NCI-H345 treated with DMSO at 0.1 percent for 48 hours (cell line): ENCODE measurements around the gene MX1.

ENCODE experiments used
- DNase-seq: peaks from one replicate; lab custom pipeline; 2025; ENCODE audit not compliant: unreplicated experiment; lab: John Stamatoyannopoulos, UW

MX1 gene

DNA sequence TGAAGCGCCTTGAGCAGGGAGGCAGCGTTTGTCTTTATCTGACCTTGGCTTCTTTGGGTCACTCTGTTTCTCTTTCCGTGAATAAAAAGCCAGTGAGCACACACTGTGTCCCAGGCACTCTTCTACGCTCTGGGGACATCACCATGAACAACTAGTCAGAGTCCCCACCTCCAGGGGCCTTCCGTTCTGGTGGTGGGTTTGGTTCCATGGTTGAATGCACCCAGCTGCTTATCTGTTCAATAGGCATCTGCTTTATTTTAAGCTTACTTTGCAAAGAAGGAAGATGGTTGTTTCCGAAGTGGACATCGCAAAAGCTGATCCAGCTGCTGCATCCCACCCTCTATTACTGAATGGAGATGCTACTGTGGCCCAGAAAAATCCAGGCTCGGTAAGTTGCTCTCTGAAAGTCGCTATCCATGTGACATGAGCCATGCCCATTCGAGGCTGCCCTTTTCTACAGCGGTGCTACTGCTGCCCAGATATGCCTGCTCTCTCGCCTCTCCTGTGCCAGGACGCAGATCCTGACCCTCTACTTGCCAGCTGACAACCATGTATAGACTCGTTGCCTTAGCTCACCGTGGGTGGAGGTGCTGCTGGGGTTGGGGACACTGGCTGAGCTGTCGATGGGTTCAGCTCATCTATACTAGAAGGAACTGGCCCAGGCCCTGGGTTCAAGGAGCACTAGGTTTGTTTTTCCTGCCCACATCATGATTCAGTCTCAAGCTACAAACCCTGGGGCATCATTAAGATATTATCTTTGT lies 5.9 kb downstream of the MX1 start:
- DNase-seq, result no peak

DNA sequence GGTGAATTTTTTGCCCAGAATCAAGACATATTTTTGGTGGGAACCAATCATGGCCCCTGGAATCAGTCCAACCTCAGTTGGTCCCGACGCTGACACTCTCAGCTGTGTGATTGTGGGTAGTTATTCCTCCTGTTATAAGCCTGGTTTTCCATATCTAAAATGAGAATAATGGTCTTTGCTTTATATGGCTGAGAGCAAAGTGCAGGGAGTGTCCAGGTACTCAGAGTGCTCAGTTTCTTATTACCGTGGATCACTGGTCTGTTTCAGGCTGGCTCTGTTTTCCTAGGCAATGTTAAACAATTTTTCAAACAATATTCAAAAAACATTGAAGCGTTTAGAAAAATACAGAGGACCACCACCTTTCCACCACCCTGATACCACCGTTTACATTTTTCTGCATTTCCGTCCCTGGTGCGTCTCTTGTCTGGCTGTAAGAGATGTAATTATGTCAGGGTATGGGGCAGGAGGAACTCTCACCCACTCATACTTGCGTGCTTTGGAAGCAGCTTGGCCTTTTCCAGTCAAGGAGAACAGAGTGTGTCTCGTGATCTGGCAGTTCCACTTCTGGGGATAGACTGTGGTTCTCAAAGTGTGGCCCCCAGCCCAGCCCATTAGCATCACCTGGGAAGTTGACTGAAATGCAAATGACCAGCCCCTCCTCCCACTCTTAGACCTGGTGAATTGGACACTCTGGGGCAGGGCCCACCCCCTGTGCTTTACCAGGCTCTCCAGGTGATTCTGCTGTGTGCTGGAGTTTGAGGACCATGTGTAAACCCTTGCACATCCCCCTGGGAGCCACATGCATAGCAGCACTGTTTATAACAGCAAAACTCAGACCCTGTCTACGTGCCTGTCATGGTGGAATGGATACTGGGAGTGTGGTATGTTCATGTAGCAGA lies 6.8 kb downstream of the MX1 start:
- no peak for DNase-seq

DNA sequence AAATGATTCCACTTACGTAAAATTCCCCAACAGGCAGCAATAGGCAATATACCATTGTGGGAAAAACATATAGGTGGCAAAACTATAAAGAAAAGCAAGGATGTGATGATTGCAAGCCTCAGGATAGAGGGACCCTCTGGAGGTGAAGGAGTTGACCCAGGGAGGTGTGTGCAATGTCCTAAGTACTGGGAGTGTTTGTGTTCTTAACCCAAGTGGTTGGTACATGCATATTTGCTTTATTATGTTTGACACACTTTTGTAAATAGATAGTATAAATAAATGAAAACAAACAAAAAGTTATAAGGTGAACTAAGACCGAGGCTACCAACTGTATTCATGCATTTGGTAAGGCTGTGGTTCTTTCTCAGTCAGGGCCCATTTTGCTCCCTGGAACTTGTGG lies 7.5 kb downstream of the MX1 start:
- no peak for DNase-seq

DNA sequence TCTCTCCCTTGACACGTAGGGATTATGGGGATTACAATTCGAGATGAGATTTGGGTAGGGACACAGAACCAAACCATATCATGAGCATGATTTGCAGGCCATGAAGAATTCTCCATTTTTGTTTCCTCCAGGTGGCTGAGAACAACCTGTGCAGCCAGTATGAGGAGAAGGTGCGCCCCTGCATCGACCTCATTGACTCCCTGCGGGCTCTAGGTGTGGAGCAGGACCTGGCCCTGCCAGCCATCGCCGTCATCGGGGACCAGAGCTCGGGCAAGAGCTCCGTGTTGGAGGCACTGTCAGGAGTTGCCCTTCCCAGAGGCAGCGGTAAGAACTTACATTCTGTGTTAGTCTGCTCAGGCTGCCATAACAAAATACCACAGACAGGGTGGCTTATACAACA lies 9.7 kb downstream of the MX1 start:
- no peak for DNase-seq

DNA sequence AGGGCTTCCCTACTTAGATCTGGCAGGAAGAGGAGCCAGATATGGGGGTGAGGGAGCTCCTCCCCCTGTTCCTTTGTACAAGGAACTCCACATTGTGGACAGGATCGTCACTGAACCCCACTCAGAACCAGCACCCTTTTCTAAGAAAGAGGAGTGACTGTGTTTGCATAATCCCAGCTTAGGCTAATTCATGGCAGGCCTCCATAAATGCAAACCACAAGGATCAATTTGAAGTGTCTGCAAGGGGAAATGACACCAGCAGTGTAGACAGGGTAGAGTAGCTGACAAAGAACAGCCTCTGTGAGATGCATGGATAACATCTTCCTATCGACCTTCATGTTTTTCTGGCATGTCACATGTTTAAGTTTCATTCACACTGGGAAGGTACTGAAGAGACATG lies 11.7 kb downstream of the MX1 start:
- no peak for DNase-seq

DNA sequence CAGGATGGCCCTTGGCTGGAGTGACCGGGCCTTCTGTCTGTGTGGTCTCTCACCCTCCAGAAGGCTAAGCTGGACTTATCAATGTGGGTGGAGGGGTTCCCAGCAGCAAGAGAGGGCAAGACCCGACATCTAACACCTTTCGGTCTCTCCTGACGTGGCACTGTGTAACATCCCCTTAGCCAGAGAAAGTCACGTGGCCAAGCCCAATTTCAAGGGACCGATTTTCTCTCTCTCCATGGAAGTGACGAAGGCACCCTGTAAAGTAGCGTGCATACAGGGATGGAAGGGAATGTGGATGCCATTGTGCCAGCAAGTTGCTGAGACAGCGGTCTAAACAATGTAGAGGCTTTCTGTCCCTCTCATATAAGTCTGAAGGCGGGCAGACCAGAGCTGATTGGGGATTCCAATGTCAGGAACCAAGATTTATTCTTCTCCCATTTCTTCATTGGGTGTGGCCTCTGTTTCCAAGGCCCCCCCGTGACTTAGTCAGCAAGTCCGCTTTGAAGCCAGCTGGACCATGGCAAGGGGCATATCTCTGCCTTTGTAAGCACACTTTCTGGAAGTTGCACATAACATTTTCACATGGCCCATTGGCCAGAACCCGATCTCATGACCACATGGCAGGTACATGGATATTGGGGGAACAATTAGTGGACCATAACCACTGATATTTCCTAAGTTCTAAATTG lies 12.5 kb downstream of the MX1 start:
- no peak for DNase-seq

DNA sequence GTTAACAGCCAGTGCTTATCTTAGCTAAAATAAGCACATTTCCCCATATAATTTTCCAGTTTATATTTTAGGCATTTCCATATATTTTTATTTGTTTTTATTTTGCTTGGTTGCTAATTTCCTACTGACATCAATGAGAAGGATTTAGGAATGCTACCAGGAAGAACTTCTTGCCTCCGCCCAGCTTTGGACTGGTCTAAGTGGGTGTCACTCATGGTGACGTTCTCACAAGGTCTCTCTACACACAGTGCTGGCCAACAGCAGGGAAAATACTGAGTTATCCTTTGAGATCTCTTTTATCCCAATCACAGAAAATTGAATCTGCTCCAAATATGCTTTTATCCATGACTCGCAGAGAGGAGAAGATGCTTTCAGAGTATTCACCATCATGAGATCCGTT lies 13.2 kb downstream of the MX1 start:
- no peak for DNase-seq

DNA sequence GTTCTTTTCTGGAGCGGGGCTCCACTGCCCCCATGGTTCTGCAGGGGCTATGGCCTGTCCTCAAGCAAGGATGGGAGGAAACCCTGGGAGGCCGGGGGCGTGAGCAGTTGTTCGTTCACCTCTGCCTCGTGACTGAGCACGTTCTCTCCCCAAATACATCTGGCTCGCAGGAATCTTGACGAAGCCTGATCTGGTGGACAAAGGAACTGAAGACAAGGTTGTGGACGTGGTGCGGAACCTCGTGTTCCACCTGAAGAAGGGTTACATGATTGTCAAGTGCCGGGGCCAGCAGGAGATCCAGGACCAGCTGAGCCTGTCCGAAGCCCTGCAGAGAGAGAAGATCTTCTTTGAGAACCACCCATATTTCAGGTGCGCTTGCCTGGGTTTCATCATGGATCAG lies 15.5 kb downstream of the MX1 start:
- no peak for DNase-seq

DNA sequence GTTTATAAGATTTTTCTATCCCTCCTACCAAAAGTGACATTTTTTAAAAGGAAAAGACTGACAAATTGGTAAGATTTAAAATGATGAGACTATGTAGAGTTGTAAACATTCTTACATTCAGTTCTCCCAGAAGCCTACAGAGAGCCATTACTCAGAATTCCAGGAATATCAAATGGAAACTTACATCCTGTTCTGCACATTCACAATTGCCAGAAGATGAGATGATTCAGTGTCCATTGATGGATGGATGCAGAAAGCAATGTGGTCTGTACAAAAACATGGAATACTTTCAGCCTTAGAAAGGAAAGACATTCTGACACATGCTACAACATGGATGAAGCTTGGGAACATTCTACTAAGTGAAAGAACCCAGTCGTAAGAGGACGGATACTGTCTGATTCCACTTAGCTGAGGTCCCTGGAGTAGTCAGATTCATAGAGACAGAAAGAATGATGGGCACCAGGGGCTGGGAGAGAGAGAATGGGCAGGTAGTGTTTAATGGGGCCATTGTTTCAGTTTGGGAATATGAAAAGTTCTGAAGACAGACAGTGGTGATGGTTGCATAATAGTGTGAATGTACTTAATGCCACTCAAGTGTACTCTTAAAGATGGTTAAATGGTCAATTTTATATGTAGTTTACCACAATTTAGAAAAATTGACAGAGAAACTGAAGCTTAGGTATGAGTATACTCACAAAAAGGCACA lies 16.6 kb downstream of the MX1 start:
- no peak for DNase-seq

DNA sequence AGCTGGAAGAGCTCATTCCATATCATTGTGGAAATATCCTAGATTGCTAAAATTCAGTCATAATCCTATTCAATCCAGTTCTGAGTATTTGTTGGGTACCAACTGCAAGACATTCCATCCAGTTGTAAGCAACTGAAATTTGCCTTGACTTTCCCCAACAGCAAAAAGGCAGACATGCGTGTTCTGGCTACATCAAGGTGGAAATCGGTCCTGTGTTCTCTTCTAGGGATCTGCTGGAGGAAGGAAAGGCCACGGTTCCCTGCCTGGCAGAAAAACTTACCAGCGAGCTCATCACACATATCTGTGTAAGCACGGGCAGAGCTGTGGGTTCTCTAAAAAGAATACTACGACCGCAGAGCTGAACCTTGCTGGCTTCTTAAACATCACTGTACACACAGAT lies 17.5 kb downstream of the MX1 start:
- no peak for DNase-seq

DNA sequence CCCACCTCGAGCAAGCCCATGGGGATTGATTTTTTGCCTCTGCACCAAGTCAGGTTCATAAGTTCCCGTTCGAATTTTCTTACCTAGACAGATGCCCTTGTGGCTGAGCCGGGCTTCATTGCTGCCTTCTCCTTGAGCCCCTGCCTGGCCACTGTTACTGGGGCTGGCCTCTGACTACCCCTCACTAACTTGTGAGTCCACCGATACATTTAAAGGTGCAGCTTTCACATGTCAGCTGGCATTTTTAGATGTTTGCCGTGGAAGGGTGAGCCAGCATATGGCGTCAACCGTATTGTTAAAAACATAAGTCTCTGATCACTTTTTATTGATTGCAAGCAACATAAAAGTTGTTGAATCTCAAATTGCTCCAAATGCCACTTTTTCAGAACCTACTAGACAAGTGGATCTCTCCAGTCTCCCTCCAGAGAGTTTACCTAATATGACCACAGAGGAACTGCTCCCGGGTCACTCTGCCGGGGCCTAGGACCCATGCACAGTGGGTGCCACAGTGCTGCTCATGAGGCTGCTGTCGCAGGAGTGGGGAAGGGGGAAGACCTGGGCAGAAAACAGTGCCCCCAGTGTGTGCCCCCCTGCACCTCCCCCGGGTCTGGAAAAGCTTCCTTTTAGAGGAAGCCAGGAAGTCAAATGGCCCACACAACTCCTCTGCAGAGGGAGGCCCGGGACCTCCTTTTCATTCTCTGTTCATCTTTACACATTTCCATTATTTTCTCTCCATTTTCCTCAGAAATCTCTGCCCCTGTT lies 18.8 kb downstream of the MX1 start:
- no peak for DNase-seq

DNA sequence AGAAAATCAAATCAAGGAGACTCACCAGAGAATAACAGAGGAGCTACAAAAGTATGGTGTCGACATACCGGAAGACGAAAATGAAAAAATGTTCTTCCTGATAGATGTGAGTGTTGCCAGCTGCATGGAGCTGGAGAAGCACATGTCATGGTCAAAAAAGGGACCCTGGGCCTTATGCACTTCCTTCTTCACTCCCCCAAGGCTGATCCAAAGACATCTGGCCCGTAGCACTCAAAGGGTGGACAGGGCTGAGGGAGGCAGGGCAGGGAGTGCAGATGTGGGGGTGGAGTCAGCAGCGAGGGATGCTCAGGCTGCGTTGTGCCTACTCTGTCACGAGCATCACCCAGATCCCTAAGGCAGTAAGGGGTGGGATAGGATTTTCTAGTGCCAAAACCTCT lies 19.4 kb downstream of the MX1 start:
- no peak for DNase-seq

DNA sequence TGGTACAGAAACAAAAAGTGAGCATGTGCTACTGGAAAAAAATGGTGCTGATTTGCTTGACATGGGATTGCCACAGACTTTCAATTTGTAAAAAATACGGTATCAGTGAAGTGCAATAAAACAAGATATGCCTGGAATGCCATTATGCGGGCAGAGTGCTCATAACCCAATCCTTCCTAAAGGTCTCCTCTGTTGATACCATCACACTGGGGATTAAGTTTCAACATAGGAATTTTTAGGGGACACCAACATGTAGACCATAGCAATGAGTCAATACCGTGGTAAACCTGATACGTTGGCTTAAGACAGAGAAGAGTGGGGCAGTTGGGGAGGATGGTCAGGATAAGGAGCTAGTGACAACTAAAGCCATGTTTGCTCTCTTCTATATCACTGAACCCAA lies 20.5 kb downstream of the MX1 start:
- DNase-seq, result no peak

DNA sequence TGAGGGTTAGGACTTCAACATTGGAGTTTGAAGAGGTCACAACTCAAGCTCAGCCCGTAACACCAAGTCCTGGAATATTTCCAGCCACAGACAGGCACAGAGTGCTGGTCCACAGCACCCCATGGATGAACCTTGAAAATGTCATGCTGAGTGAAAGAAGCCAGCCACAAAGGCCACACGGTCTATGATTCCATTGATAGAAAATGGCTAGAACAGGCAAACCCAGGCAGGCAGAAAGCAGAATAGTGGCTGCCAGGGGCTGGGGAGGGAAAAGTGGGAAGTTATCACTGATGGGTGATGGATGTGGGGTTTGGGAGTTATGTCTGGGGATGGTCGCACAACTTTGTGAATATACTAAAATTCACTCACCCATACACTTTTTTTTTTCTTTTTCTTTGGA lies 21.3 kb downstream of the MX1 start:
- DNase-seq, result no peak

DNA sequence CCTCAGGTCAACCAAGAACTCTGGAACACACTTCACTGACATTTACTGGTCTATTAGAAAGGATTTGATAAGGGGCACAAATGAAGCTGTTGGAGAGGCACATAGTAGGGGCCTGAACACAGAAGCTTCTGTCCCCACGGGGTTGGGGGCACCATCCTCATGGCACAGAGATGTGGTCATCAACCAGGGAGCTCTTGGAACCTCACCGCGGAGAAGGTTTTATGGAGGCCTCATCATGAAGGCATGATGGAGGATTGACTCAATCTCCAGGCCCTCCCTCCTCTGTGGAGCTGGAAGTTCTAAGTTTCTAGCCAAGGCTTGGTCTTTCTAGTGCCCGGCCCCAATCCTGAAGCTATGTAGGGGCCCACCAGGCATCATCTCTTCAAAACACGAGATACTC lies 23.6 kb downstream of the MX1 start:
- no peak for DNase-seq

DNA sequence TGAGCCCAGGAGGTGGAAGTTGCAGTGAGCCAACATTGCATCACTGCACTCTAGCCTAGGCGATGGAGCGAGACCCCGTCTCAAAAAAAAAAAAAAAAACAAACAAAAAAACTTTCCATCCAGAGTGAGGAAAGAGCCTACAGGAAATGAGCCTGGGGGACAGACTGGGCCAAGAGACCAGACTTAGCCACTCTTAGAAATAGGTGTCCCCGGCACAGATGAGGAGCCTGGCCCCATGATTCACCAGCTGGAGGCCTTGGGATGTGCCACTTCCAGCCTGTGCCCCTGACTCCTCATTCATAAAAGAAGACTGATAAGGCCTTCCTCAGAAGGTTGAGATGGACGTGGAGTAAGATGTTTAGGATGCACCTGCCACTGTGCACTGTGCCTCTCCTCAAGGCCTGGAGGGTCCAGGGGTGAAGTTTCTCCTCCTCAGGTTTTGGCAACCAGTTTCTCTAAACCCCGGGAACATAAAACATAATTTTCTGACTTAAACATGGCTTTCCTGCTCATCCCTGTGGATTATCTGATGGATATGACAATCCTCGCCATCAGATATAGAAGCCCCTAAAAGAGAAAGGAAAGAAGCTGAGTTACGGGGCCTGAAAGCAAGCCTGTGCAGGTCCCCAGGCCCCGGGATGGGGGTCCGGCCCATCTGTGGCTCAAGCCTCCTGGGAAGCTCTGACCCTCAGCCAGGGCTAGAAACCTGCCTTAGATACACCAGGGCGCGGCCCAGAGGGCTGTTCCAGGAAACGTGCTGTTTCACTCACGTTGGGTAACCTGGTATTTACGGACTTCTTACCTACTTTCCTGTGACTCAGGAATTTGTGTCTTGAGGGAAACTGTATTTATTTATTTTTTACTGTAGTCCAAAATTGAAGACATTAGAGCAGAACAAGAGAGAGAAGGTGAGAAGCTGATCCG lies 26.0 kb downstream of the MX1 start:
- no peak for DNase-seq

DNA sequence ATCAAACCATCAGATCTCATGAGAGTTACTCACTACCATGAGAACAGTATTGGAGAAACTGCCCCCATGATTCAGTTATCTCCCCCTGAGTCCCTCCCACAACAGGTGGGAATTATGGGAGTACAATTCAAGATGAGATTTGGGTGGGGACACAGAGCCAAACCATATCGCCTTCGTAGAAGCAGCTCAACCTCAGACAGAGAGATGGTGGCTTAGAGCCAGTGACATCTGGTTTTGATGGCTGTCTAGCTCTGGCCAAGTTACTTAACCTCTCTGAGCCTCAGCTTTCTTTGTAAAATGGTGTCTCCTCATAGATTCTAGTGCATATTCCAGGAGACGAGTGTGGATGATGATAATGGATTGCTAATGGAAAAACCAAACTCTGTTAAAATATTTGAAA lies 27.2 kb downstream of the MX1 start:
- no peak for DNase-seq

DNA sequence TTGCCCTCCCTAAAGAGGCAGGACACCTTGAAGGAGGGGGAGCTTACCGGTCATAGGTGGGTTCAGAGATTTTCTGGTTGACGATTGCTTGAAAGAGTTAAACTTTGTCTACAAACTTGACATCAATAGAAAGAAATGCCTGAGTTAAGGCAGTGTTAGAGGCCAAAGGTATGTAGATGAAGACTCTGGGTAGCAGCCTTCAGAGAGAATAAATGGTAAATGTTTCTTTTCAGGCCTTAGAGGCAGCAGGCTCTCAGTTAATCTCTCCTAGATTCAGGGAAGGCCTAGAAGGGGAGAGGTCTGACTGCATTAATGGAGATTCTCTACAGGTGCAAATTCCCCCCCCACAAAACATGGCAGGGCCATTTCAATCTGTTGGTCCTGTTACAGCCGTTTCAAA lies 27.7 kb downstream of the MX1 start:
- no peak for DNase-seq

DNA sequence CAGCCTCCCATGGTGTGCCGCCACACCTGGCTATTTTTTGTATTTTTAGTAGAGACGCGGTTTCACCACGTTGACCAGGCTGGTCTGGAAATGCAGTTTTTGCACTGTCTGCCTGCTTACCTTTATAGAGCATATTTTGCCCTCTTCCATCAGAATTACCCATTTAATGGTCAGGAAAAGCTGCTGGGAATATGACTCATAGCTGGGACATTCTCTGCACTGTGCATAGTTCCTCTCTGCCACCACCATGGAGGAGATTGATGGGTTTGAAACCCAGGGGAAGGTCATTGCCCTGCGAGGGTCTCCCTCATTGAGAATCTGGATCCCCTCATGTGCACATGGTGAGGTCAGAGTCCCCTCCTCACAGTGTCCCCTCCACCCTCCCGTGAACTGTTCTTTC lies 32.1 kb downstream of the MX1 start:
- DNase-seq, result no peak

DNA sequence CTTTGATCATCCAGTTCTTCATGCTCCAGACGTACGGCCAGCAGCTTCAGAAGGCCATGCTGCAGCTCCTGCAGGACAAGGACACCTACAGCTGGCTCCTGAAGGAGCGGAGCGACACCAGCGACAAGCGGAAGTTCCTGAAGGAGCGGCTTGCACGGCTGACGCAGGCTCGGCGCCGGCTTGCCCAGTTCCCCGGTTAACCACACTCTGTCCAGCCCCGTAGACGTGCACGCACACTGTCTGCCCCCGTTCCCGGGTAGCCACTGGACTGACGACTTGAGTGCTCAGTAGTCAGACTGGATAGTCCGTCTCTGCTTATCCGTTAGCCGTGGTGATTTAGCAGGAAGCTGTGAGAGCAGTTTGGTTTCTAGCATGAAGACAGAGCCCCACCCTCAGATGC lies 32.5 kb downstream of the MX1 start:
- DNase-seq, result no peak
